GM06990 (cell line): ENCODE results near the gene EGFR.

ENCODE experiments used
- DNase-seq: peaks from one replicate; pipeline ENCODE4 v3.0.0-alpha.2; 2011; ENCODE audit not compliant: insufficient read length; ENCODE audit errors: extremely low read depth
- H3K27me3 ChIP-seq: replicated peaks from 2 replicates; pipeline ENCODE4 v1.6.0; 2011; ENCODE audit warnings: low read length; ENCODE audit not compliant: control insufficient read depth, insufficient read depth
- H3K36me3 ChIP-seq: 2 replicates; pipeline ENCODE4 v1.5.1; 2011; ENCODE audit warnings: low read length; ENCODE audit not compliant: control insufficient read depth, insufficient read depth
- H3K4me3 ChIP-seq: replicated peaks from 2 replicates; pipeline ENCODE4 v1.5.1; 2011; ENCODE audit warnings: low read depth, mild to moderate bottlenecking, control low read depth, low read length
- CTCF ChIP-seq: IDR thresholded peaks from 2 replicates; pipeline ENCODE4 v1.5.1; 2011; ENCODE audit warnings: low read length, control low read depth, mild to moderate bottlenecking, inconsistent platforms; ENCODE audit not compliant: insufficient read depth, poor library complexity, severe bottlenecking

Gene EGFR

GRCh38 chr7:55233001-55233400 lies 214.2 kb downstream of the EGFR start:
- Histone ChIP-seq H3K36me3 (no peaks in the 10 kb centered on the region), H3K27me3 (no peaks in the 10 kb centered on the region; the same call in 1 of the 2 replicates), H3K4me3 (no peak overlapping the region)
- DNase-seq: no peak
- TF ChIP-seq CTCF: no peak

GRCh38 chr7:55234408-55234807 lies 215.6 kb downstream of the EGFR start:
- no peak for DNase-seq
- no peak for TF ChIP-seq CTCF
- H3K36me3 ChIP-seq: no peaks in the 10 kb centered on the region
- H3K4me3 ChIP-seq: no peak overlapping the region
- no peaks in the 10 kb centered on the region; the same call in 1 of the 2 replicates for H3K27me3 ChIP-seq

GRCh38 chr7:55235115-55235514 lies 216.3 kb downstream of the EGFR start:
- no peak for DNase-seq
- Histone ChIP-seq H3K4me3 (no peak overlapping the region), H3K36me3 (no peaks in the 10 kb centered on the region), H3K27me3 (no peaks in the 10 kb centered on the region; the same call in none of the 2 replicates)
- TF ChIP-seq CTCF: no peak

- H3K4me3 ChIP-seq: no peak overlapping the region
- DNase-seq: no peak
- no peaks in the 10 kb centered on the region; the same call in none of the 2 replicates for H3K27me3 ChIP-seq
- H3K36me3 ChIP-seq: no peaks in the 10 kb centered on the region
- TF ChIP-seq CTCF: no peak
These were observed 217.0 kb downstream of the EGFR start for GRCh38 chr7:55235801-55236200.

- no peak overlapping the region for H3K4me3 ChIP-seq
- no peaks in the 10 kb centered on the region; the same call in none of the 2 replicates for H3K27me3 ChIP-seq
- H3K36me3 ChIP-seq: no peaks in the 10 kb centered on the region
- TF ChIP-seq CTCF: no peak
- no peak for DNase-seq
These were observed 217.7 kb downstream of the EGFR start for GRCh38 chr7:55236476-55236875.
